ENCODE data around the gene WDHD1. TPM values are rescaled to one million over a fixed set of nuclear protein-coding genes. Genes with fewer than 3 reads are reported as not detected.

The WDHD1 gene
- 1 to 10 TPM; 1.8 to 2.2 TPM for total RNA-seq
- polyA plus RNA-seq (2013, experiment 1 of 2): 2.3 TPM
- polyA plus RNA-seq (2013, experiment 2 of 2): 2.9 TPM
- total RNA-seq: 4.2 to 175 (median 10.3) reads per million in 172 experiments

GRCh38 chr14:55026793-55027561 lies at the start of gene WDHD1, which contains the start of gene SOCS4:
TSS of gene WDHD1 (minus strand) at chr14:55027099. CDS start at chr14:55026787, 312 bp downstream.
TSS of gene SOCS4 (plus strand) at chr14:55027236. CDS start at chr14:55043042, 15,806 bp downstream.
- POLR2A ChIA-PET: interaction anchor here (0.8 to 2.4 kb wide), 13 partner anchors 11 to 1091 kb away, joined by 3 to 58 read pairs (median 4); partner anchors contain the start of genes CGRRF1, DLGAP5, GCH1 and MAPK1IP1L
- peaks cover 16% of the 10 kb centered on the region for H3K36me3 Mint-ChIP-seq (ENCODE audit: low read depth)
- Histone ChIP-seq H3K27ac (ENCODE audit: low read depth in 1 of 2, low read length in 2 of 2) (peak within 1 kb of the TSS; percentile 78 to 87), H3K36me3 (ENCODE audit: insufficient read depth, low read length) (peaks cover under 1% of the 10 kb centered on the region), H3K4me3 (ENCODE audit: low read length) (peak within 1 kb of the TSS; percentile 79), H3K4me1 (ENCODE audit: insufficient read depth, low read length) (peaks cover 9% of the 10 kb centered on the region), H3K27me3 (ENCODE audit: control insufficient read depth in 1 of 2, insufficient read depth in 2 of 2, low read length in 2 of 2) (no peaks in the 10 kb centered on the region), H3K9me3 (ENCODE audit: control insufficient read depth in 1 of 2, insufficient read depth in 1 of 2, low read length in 2 of 2) (no peaks in the 10 kb centered on the region)
- ATAC-seq (ENCODE audit: poor library complexity): peak; percentile 87
- peak; percentile 90 to 98 (median 94) for DNase-seq
- no peaks in the 10 kb centered on the region for H3K9me3 Mint-ChIP-seq
- CTCF ChIA-PET: interaction anchor here (0.7 to 4.0 kb wide), 10 partner anchors 9 to 145 kb away, joined by 3 to 55 read pairs (median 4); partner anchors contain the start of gene MAPK1IP1L
- H3K27ac Mint-ChIP-seq: peak within 1 kb of the TSS; percentile 88
- H3K4me1 Mint-ChIP-seq (ENCODE audit: low read depth): peaks cover 62% of the 10 kb centered on the region
- intact Hi-C loops (cut with DNase I, micrococcal nuclease): loop anchor here (1.0 to 10.0 kb wide), 7 partner anchors 24 to 558 kb away; partner anchors contain the start of genes GCH1 (in 2 of the 2), MAPK1IP1L (in 2 of the 2), DLGAP5 (in 1 of the 2) and KTN1 (in 1 of the 2)
- H3K27me3 Mint-ChIP-seq: no peaks in the 10 kb centered on the region
- TF ChIP-seq CTCF (IDR thresholded peaks at IDR 0.05): peak; percentile 9
- peak within 1 kb of the TSS; percentile 91 for H3K4me3 Mint-ChIP-seq

GRCh38 chr14:55075628-55076175 lies 48.8 kb upstream of the WDHD1 start:
- H3K27me3 Mint-ChIP-seq: no peaks in the 10 kb centered on the region
- ChIA-PET POLR2A (interaction anchor here (0.6 kb wide), 1 partner anchor 24 kb away, joined by 3 read pairs; the partner anchor contains the start of gene MAPK1IP1L), CTCF (interaction anchor here (2.9 kb wide), 1 partner anchor 24 kb away, joined by 9 read pairs; the partner anchor contains the start of gene MAPK1IP1L)
- H3K36me3 ChIP-seq (ENCODE audit: insufficient read depth, low read length): no peaks in the 10 kb centered on the region
- no peaks in the 10 kb centered on the region for H3K9me3 Mint-ChIP-seq
- TF ChIP-seq CTCF (IDR thresholded peaks at IDR 0.05): no peak
- no peaks in the 10 kb centered on the region for H3K9me3 ChIP-seq (ENCODE audit: control insufficient read depth in 1 of 2, insufficient read depth in 1 of 2, low read length in 2 of 2)
- DNase-seq: no peak
- H3K36me3 Mint-ChIP-seq (ENCODE audit: low read depth): no peaks in the 10 kb centered on the region
- no peak overlapping the region for H3K27ac ChIP-seq (ENCODE audit: low read depth in 1 of 2, low read length in 2 of 2)
- H3K4me3 Mint-ChIP-seq: no peak overlapping the region
- H3K4me1 Mint-ChIP-seq (ENCODE audit: low read depth): peaks cover 44% of the 10 kb centered on the region
- peaks cover 21% of the 10 kb centered on the region for H3K4me1 ChIP-seq (ENCODE audit: insufficient read depth, low read length)
- ATAC-seq (ENCODE audit: poor library complexity): no peak
- no peak overlapping the region for H3K4me3 ChIP-seq (ENCODE audit: low read length)
- intact Hi-C loops (cut with DNase I, micrococcal nuclease): no loop called here
- no peaks in the 10 kb centered on the region for H3K27me3 ChIP-seq (ENCODE audit: control insufficient read depth in 1 of 2, insufficient read depth in 2 of 2, low read length in 2 of 2)
- no peak overlapping the region for H3K27ac Mint-ChIP-seq

- peaks cover 45% of the 10 kb centered on the region for H3K4me1 Mint-ChIP-seq (ENCODE audit: low read depth)
- no peaks in the 10 kb centered on the region for H3K27me3 Mint-ChIP-seq
- TF ChIP-seq CTCF (IDR thresholded peaks at IDR 0.05): no peak
- H3K27me3 ChIP-seq (ENCODE audit: control insufficient read depth in 1 of 2, insufficient read depth in 2 of 2, low read length in 2 of 2): no peaks in the 10 kb centered on the region
- DNase-seq (peak in 2 of 14 experiments; percentile 20 to 23), ATAC-seq (ENCODE audit: poor library complexity) (no peak)
- no peaks in the 10 kb centered on the region for H3K9me3 Mint-ChIP-seq
- H3K4me3 ChIP-seq (ENCODE audit: low read length): no peak overlapping the region
- no peak overlapping the region for H3K27ac ChIP-seq (ENCODE audit: low read depth in 1 of 2, low read length in 2 of 2)
- CTCF ChIA-PET: interaction anchor here (0.7 kb wide), 1 partner anchor 87 kb away, joined by 3 read pairs; no protein-coding TSS in a partner anchor
- H3K36me3 Mint-ChIP-seq (ENCODE audit: low read depth): no peaks in the 10 kb centered on the region
- no peaks in the 10 kb centered on the region for H3K9me3 ChIP-seq (ENCODE audit: control insufficient read depth in 1 of 2, insufficient read depth in 1 of 2, low read length in 2 of 2)
- H3K36me3 ChIP-seq (ENCODE audit: insufficient read depth, low read length): no peaks in the 10 kb centered on the region
- H3K4me1 ChIP-seq (ENCODE audit: insufficient read depth, low read length): peaks cover 21% of the 10 kb centered on the region
- intact Hi-C loops (cut with DNase I, micrococcal nuclease): no loop called here
- POLR2A ChIA-PET: interaction anchor here (0.7 kb wide), 1 partner anchor 92 kb away, joined by 3 read pairs; no protein-coding TSS in a partner anchor
- peak overlapping the region; percentile 57 for H3K4me3 Mint-ChIP-seq
- no peak overlapping the region for H3K27ac Mint-ChIP-seq
These were observed 47.8 kb upstream of the WDHD1 start for GRCh38 chr14:55074662-55075061.

Measured in CD4-positive, alpha-beta T cell (primary cell).